Stimulated activated CD8-positive, alpha-beta memory T cell treated with anti-CD3 and anti-CD28 coated beads, Interleukin-4, amount 100 ng/mL, for 4 hours (primary cell): Measurements from ENCODE around the gene ABI2.
"Not testable (repeated sequence)": the region's sequence is repeated elsewhere in the genome, so short reads cannot be mapped to it uniquely, and the experiment has no call there.

ENCODE experiments used
- DNase-seq, 2 donors: peaks; one replicate each; pipeline ENCODE4 v3.0.0-alpha.2; 2020; ENCODE audit warnings: low read depth in 2 of 2, low spot score in 1 of 2

Gene ABI2

GRCh38 chr2:203327901-203328759 is at the start of gene ABI2:
Gene ABI2, plus strand, starts transcription at chr2:203328394. Its CDS starts 121 bp downstream, at chr2:203328515.
- DNase-seq, result peak; percentile 15 to 54

- DNase-seq, result no peak
These were observed 48.9 kb upstream of the ABI2 start for GRCh38 chr2:203279288-203279687.

GRCh38 chr2:203280428-203281064 is 47.6 kb upstream of the ABI2 start:
- no peak for DNase-seq

GRCh38 chr2:203282101-203282500 is 46.1 kb upstream of the ABI2 start:
- no peak for DNase-seq

GRCh38 chr2:203286532-203286931 is 41.7 kb upstream of the ABI2 start:
- no peak for DNase-seq

GRCh38 chr2:203301667-203302066 is 26.5 kb upstream of the ABI2 start:
- no peak for DNase-seq

GRCh38 chr2:203302586-203302985 is 25.6 kb upstream of the ABI2 start:
- not testable (repeated sequence) for DNase-seq

GRCh38 chr2:203310688-203311436 is 17.3 kb upstream of the ABI2 start:
- no peak for DNase-seq

- DNase-seq, result no peak
These were observed 1.8 kb upstream of the ABI2 start for GRCh38 chr2:203326356-203326755.

GRCh38 chr2:203327582-203327900 is 653 bp upstream of the ABI2 start:
- DNase-seq, result no peak

- DNase-seq, result peak in 1 of 2 donors; percentile 2
These were observed 756 bp downstream of the ABI2 start for GRCh38 chr2:203328760-203329540.

GRCh38 chr2:203330434-203330833 is 2.2 kb downstream of the ABI2 start:
- DNase-seq, result no peak

GRCh38 chr2:203338322-203338721 is 10.1 kb downstream of the ABI2 start:
- DNase-seq, result no peak

- DNase-seq, result no peak
These were observed 12.7 kb downstream of the ABI2 start for GRCh38 chr2:203340791-203341487.

GRCh38 chr2:203341741-203342310 is 13.6 kb downstream of the ABI2 start:
- DNase-seq, result no peak

GRCh38 chr2:203342374-203342773 is 14.2 kb downstream of the ABI2 start:
- DNase-seq, result not testable (repeated sequence)

- DNase-seq, result no peak
These were observed 16.5 kb downstream of the ABI2 start for GRCh38 chr2:203344667-203345066.

GRCh38 chr2:203346612-203347011 is 18.4 kb downstream of the ABI2 start:
- DNase-seq, result no peak

GRCh38 chr2:203347375-203347774 is 19.2 kb downstream of the ABI2 start:
- no peak for DNase-seq

GRCh38 chr2:203352604-203353255 is 24.5 kb downstream of the ABI2 start:
- no peak for DNase-seq
